K562 treated with DMSO at 1 percent for 4 hours (cell line): Measurements from ENCODE around the gene MGRN1. TPM values are rescaled to one million over a fixed set of nuclear protein-coding genes. Genes with fewer than 3 reads are reported as not detected.

Experiments
- total RNA-seq: library from RNA; unstranded; fragments of 300-600 nt; gene quantifications from 2 replicates; pipeline ENCODE4 v1.2.3, GENCODE V29; 2022; ENCODE audit not compliant: insufficient read depth

Gene MGRN1
- total RNA-seq: 32.3 and 32.7 TPM in 2 replicates

GRCh38 chr16:4624015-4624826 lies at the start of gene MGRN1:
Gene MGRN1 (plus strand): TSS chr16:4624826. CDS start chr16:4624961, 135 bp downstream.

GRCh38 chr16:4614571-4615383 lies 9.8 kb upstream of the MGRN1 start, which contains the start of gene UBALD1:
Gene UBALD1 (minus strand): TSS chr16:4614888. CDS start chr16:4614797, 91 bp downstream.

GRCh38 chr16:4693296-4693955 lies 68.8 kb downstream of the MGRN1 start, which contains the start of gene NUDT16L1:
Gene NUDT16L1 (plus strand): TSS chr16:4693562. CDS start chr16:4693727, 165 bp downstream.

GRCh38 chr16:4734063-4734729 lies 109.6 kb downstream of the MGRN1 start, which contains the start of the genes ANKS3 and DNAAF8:
Gene ANKS3 (minus strand): TSS chr16:4734271. CDS start chr16:4730149, 4,122 bp downstream.
Gene DNAAF8 (plus strand): TSS chr16:4734537. CDS start chr16:4736515, 1,978 bp downstream.

Other genes starting within 250 kb of the MGRN1 start
- gene CORO7, start 208.2 kb upstream of the MGRN1 start, total RNA-seq: 72.5 and 75.1 TPM in 2 replicates
- gene DNAJA3, start 199.0 kb upstream of the MGRN1 start, total RNA-seq: 55.1 and 63.4 TPM in 2 replicates
- 61.3 and 68.3 TPM in 2 replicates for gene NMRAL1, start 150.2 kb upstream of the MGRN1 start, total RNA-seq
- gene HMOX2, start 148.4 kb upstream of the MGRN1 start, total RNA-seq: 53.2 and 64.3 TPM in 2 replicates
- gene CDIP1, start 86.1 kb upstream of the MGRN1 start, total RNA-seq: 1.5 TPM in 1 of 2 replicates, not detected in the other
- gene C16orf96, start 68.5 kb upstream of the MGRN1 start, total RNA-seq: not detected in 2 replicates
- gene UBALD1, start 9.9 kb upstream of the MGRN1 start, total RNA-seq: 38.6 and 59.4 TPM in 2 replicates
- gene NUDT16L1, start 68.7 kb downstream of the MGRN1 start, total RNA-seq: 33.0 and 34.5 TPM in 2 replicates
- gene ANKS3, start 109.4 kb downstream of the MGRN1 start, total RNA-seq: 9.8 and 11.0 TPM in 2 replicates
- not detected in 2 replicates for gene DNAAF8, start 109.7 kb downstream of the MGRN1 start, total RNA-seq
- 5.0 and 7.2 TPM in 2 replicates for gene ZNF500, start 142.3 kb downstream of the MGRN1 start, total RNA-seq
- not detected in 2 replicates for gene SEPTIN12, start 163.5 kb downstream of the MGRN1 start, total RNA-seq
- not detected in 2 replicates for gene SMIM22, start 170.5 kb downstream of the MGRN1 start, total RNA-seq
- 21.6 and 22.9 TPM in 2 replicates for gene ROGDI, start 177.8 kb downstream of the MGRN1 start, total RNA-seq
- gene GLYR1, start 222.5 kb downstream of the MGRN1 start, total RNA-seq: 58.3 and 69.1 TPM in 2 replicates
- gene UBN1, start 222.7 kb downstream of the MGRN1 start, total RNA-seq: 48.4 and 59.7 TPM in 2 replicates